Left ventricle myocardium superior (tissue), 1 donor: Measurements from ENCODE around the gene HRG. TPM values are rescaled to one million over a fixed set of nuclear protein-coding genes. Genes with fewer than 3 reads are reported as not detected.

Source experiments
- ATAC-seq: fragments of 200-7000 bp; cut with Tn5 transposase; one replicate; pipeline ENCODE4 v1.9.1; 2020; ENCODE audit warnings: mild to moderate bottlenecking, moderate library complexity
- DNase-seq: peaks from one replicate; pipeline ENCODE4 v3.0.0-alpha.2; 2020
- intact Hi-C: fragments of 100-400 bp; cut with micrococcal nuclease; formaldehyde crosslinking; loops from one replicate; pipeline ENCODE4 v1.11.0; 2022
- total RNA-seq: library from RNA; stranded (reverse); fragmentation: NEBNext Ultra II Directional; extraction: Animal tissue kit (Norgen Biotek cat#: 25700); gene quantifications from one replicate; pipeline ENCODE4 v1.2.1, GENCODE V29; 2021
- donor health status: DM: no; HTN: yes; CAD: no; lungs with severe emphysema.

Gene HRG
- total RNA-seq, 1 donor from 2014 or later, result not detected

GRCh38 chr3:186713499-186713898 is 47.7 kb downstream of the HRG start:
- intact Hi-C loops, result no loop called here
- peak; percentile 52 for ATAC-seq
- DNase-seq, result no peak

GRCh38 chr3:186717039-186717457 is 51.2 kb downstream of the HRG start, which contains the start of gene KNG1:
Gene KNG1, plus strand, starts transcription at chr3:186717359. Its CDS starts 184 bp downstream, at chr3:186717543.
- intact Hi-C loops, result no loop called here

GRCh38 chr3:186719945-186720739 is 54.3 kb downstream of the HRG start:
- DNase-seq (no peak), ATAC-seq (peak; percentile 41)
- intact Hi-C loops, result no loop called here

More at GRCh38 chr3:186717039-186717457, 51.2 kb downstream of the HRG start, which contains the start of gene KNG1:
- no peak for ATAC-seq
- no peak for DNase-seq

GRCh38 chr3:186722457-186722856 is 56.6 kb downstream of the HRG start:
- no peak for DNase-seq
- intact Hi-C loops, result no loop called here
- no peak for ATAC-seq

- DNase-seq (no peak), ATAC-seq (no peak)
- intact Hi-C loops, result no loop called here
Measured at GRCh38 chr3:186724911-186725310, 59.1 kb downstream of the HRG start.

Other genes starting within 250 kb of the HRG start
- 0.55 TPM for gene CRYGS, start 121.6 kb upstream of the HRG start, total RNA-seq
- gene TBCCD1, start 98.7 kb upstream of the HRG start, total RNA-seq, result 7.1 TPM
- 23.6 TPM for gene DNAJB11, start 95.3 kb upstream of the HRG start, total RNA-seq
- gene AHSG, start 53.0 kb upstream of the HRG start, total RNA-seq, result not detected
- not detected for gene FETUB, start 25.6 kb upstream of the HRG start, total RNA-seq
- 0.37 TPM for gene KNG1, start 51.3 kb downstream of the HRG start, total RNA-seq
- 455 TPM for gene EIF4A2, start 117.6 kb downstream of the HRG start, total RNA-seq
- gene RFC4, start 140.5 kb downstream of the HRG start, total RNA-seq, result 9.7 TPM
- 4.0 TPM for gene ADIPOQ, start 176.7 kb downstream of the HRG start, total RNA-seq